Suprapubic skin (tissue), 4 donors: ENCODE data around the gene NBAS.

Experiments used
- CTCF ChIP-seq, 2 donors: fragments of 200-600 bp in 1 of 2; fragments of 450-650 bp in 1 of 2; sonication (generic) in 1 of 2; IDR thresholded peaks; one replicate each; pipeline ENCODE4 v1.5.1; 2016 to 2019; ENCODE audit warnings: antibody characterized with exemption in 2 of 2, mild to moderate bottlenecking in 1 of 2, moderate library complexity in 1 of 2
- POLR2A ChIP-seq, 2 donors: fragments of 450-650 bp; IDR thresholded peaks; one replicate each; pipeline ENCODE4 v1.6.1; 2017; ENCODE audit warnings: antibody characterized with exemption in 2 of 2, mild to moderate bottlenecking in 2 of 2, moderate library complexity in 2 of 2
- POLR2AphosphoS5 ChIP-seq, 3 donors: sonication (generic); formaldehyde crosslinking; IDR thresholded peaks; one replicate each; pipeline ENCODE4 v1.6.1; 2017; ENCODE audit warnings: antibody characterized with exemption in 3 of 3

GRCh38 chr2:15273452-15273851 lies 287.7 kb downstream of the NBAS start:
- TF ChIP-seq POLR2A (IDR thresholded peaks at IDR 0.05): no peak
- no peak for TF ChIP-seq CTCF (IDR thresholded peaks at IDR 0.05)
- TF ChIP-seq POLR2AphosphoS5 (IDR thresholded peaks at IDR 0.05): no peak
